HEK293 (cell line): ENCODE results near the gene KRT15.

ENCODE experiments used
- CTCF ChIA-PET: fragments of 350-600 bp; formaldehyde crosslinking; extraction: SDS; loops from one replicate; lab custom pipeline; 2021; ENCODE audit warnings: antibody characterized with exemption; lab: Yijun Ruan, JAX
- POLR2A ChIA-PET: fragments of 300-600 bp; formaldehyde crosslinking; extraction: SDS; loops from one replicate; lab custom pipeline; 2020; ENCODE audit warnings: antibody characterized with exemption, inconsistent platforms; lab: Yijun Ruan, JAX
- H3K27ac ChIP-seq: fragments of 200-500 bp; sonication (Bioruptor generic); 2 replicates; pipeline ENCODE4 v1.5.1; 2014; ENCODE audit warnings: low read depth, low read length, control low read depth, inconsistent platforms; ENCODE audit errors: extremely low read depth
- H3K36me3 ChIP-seq, 2 experiments: fragments of 200-500 bp in 1 of 2; sonication (Bioruptor generic) in 1 of 2; 1 replicate in 1 of 2; 2 replicates in 1 of 2; pipeline ENCODE4 v1.5.1; 2014 to 2017; ENCODE audit warnings: inconsistent platforms in 2 of 2, low read length in 2 of 2; ENCODE audit not compliant: control insufficient read depth in 2 of 2, insufficient read depth in 1 of 2
- H3K4me1 ChIP-seq: fragments of 200-500 bp; sonication (Bioruptor generic); 2 replicates; pipeline ENCODE4 v1.5.1; 2014; ENCODE audit warnings: mild to moderate bottlenecking, low read length, inconsistent platforms; ENCODE audit not compliant: control insufficient read depth, insufficient read depth
- H3K4me3 ChIP-seq: 2 replicates; pipeline ENCODE4 v1.5.1; 2011; ENCODE audit warnings: low read depth, mild to moderate bottlenecking, control low read depth, low read length, moderate library complexity
- H3K9me3 ChIP-seq: fragments of 200-500 bp; sonication (Bioruptor generic); 2 replicates; pipeline ENCODE4 v1.5.1; 2014; ENCODE audit warnings: low read depth, low read length, inconsistent platforms; ENCODE audit not compliant: control insufficient read depth, insufficient read depth
- BCL11B ChIP-seq: fragments of 450-650 bp; formaldehyde crosslinking; IDR thresholded peaks from 2 replicates; pipeline ENCODE4 v1.5.1; 2016; ENCODE audit warnings: low read depth, missing biosample characterization, missing genetic modification characterization
- EGR2 ChIP-seq: fragments of 450-650 bp; formaldehyde crosslinking; IDR thresholded peaks from 2 replicates; pipeline ENCODE4 v1.5.1; 2016; ENCODE audit warnings: low read depth, missing biosample characterization, missing genetic modification characterization
- GFI1B ChIP-seq: fragments of 450-650 bp; formaldehyde crosslinking; IDR thresholded peaks from 2 replicates; pipeline ENCODE4 v1.5.1; 2016; ENCODE audit warnings: missing biosample characterization, missing genetic modification characterization
- GLIS2 ChIP-seq: fragments of 450-650 bp; formaldehyde crosslinking; IDR thresholded peaks from 2 replicates; pipeline ENCODE4 v1.5.1; 2016; ENCODE audit warnings: missing biosample characterization, missing genetic modification characterization
- KLF17 ChIP-seq: fragments of 450-650 bp; formaldehyde crosslinking; IDR thresholded peaks from 2 replicates; pipeline ENCODE4 v1.5.1; 2016; ENCODE audit warnings: missing biosample characterization, missing genetic modification characterization
- OSR2 ChIP-seq: fragments of 450-650 bp; formaldehyde crosslinking; IDR thresholded peaks from 2 replicates; pipeline ENCODE4 v1.5.1; 2016; ENCODE audit warnings: missing biosample characterization, missing genetic modification characterization
- PATZ1 ChIP-seq: fragments of 450-650 bp; formaldehyde crosslinking; IDR thresholded peaks from 2 replicates; pipeline ENCODE4 v1.5.1; 2016; ENCODE audit warnings: missing biosample characterization, missing genetic modification characterization
- SP7 ChIP-seq: fragments of 450-650 bp; formaldehyde crosslinking; IDR thresholded peaks from 2 replicates; pipeline ENCODE4 v1.5.1; 2016; ENCODE audit warnings: missing biosample characterization, missing genetic modification characterization
- TRIM28 ChIP-seq: IDR thresholded peaks from 2 replicates; pipeline ENCODE4 v1.6.1; 2011; ENCODE audit warnings: low read length, control low read depth, borderline replicate concordance
- ZBTB1 ChIP-seq: fragments of 450-650 bp; formaldehyde crosslinking; IDR thresholded peaks from 2 replicates; pipeline ENCODE4 v1.5.1; 2016; ENCODE audit warnings: missing biosample characterization, missing genetic modification characterization
- ZBTB10 ChIP-seq: fragments of 450-650 bp; formaldehyde crosslinking; IDR thresholded peaks from 2 replicates; pipeline ENCODE4 v1.5.1; 2016; ENCODE audit warnings: missing biosample characterization, missing genetic modification characterization
- ZBTB20 ChIP-seq: fragments of 450-650 bp; formaldehyde crosslinking; IDR thresholded peaks from 2 replicates; pipeline ENCODE4 v1.5.1; 2016; ENCODE audit warnings: missing biosample characterization, missing genetic modification characterization
- ZFHX2 ChIP-seq: fragments of 450-650 bp; formaldehyde crosslinking; conservative IDR thresholded peaks from 2 replicates; pipeline ENCODE4 v1.5.1; 2016; ENCODE audit warnings: missing biosample characterization, missing genetic modification characterization
- ZFP3 ChIP-seq: fragments of 450-650 bp; formaldehyde crosslinking; IDR thresholded peaks from 2 replicates; pipeline ENCODE4 v1.5.1; 2016; ENCODE audit warnings: low read depth, missing biosample characterization, missing genetic modification characterization
- ZFP69B ChIP-seq: fragments of 450-650 bp; formaldehyde crosslinking; IDR thresholded peaks from 2 replicates; pipeline ENCODE4 v1.5.1; 2016; ENCODE audit warnings: missing biosample characterization, missing genetic modification characterization
- ZIC2 ChIP-seq: fragments of 450-650 bp; formaldehyde crosslinking; IDR thresholded peaks from 2 replicates; pipeline ENCODE4 v1.5.1; 2016; ENCODE audit warnings: missing biosample characterization, missing genetic modification characterization
- ZNF114 ChIP-seq: fragments of 450-650 bp; formaldehyde crosslinking; IDR thresholded peaks from 2 replicates; pipeline ENCODE4 v1.5.0; 2017; ENCODE audit warnings: missing biosample characterization, missing genetic modification characterization
- ZNF155 ChIP-seq: fragments of 450-650 bp; formaldehyde crosslinking; IDR thresholded peaks from 2 replicates; pipeline ENCODE4 v1.5.1; 2016; ENCODE audit warnings: missing biosample characterization, missing genetic modification characterization
- ZNF248 ChIP-seq: fragments of 450-650 bp; formaldehyde crosslinking; IDR thresholded peaks from 2 replicates; pipeline ENCODE4 v1.5.1; 2017; ENCODE audit warnings: missing biosample characterization, missing genetic modification characterization
- ZNF311 ChIP-seq: fragments of 450-650 bp; formaldehyde crosslinking; IDR thresholded peaks from 2 replicates; pipeline ENCODE4 v1.5.1; 2017; ENCODE audit warnings: missing biosample characterization, missing genetic modification characterization, borderline replicate concordance
- ZNF350 ChIP-seq: fragments of 450-650 bp; formaldehyde crosslinking; IDR thresholded peaks from 2 replicates; pipeline ENCODE4 v1.5.0; 2017; ENCODE audit warnings: missing biosample characterization, mild to moderate bottlenecking, missing genetic modification characterization
- ZNF473 ChIP-seq: fragments of 450-650 bp; formaldehyde crosslinking; IDR thresholded peaks from 2 replicates; pipeline ENCODE4 v1.5.1; 2017; ENCODE audit warnings: missing biosample characterization, missing genetic modification characterization
- ZNF580 ChIP-seq: fragments of 450-650 bp; formaldehyde crosslinking; IDR thresholded peaks from 2 replicates; pipeline ENCODE4 v1.5.1; 2016; ENCODE audit warnings: missing biosample characterization, missing genetic modification characterization
- ZNF600 ChIP-seq: fragments of 450-650 bp; formaldehyde crosslinking; IDR thresholded peaks from 2 replicates; pipeline ENCODE4 v1.5.1; 2016; ENCODE audit warnings: missing biosample characterization, missing genetic modification characterization
- ZNF629 ChIP-seq: fragments of 450-650 bp; formaldehyde crosslinking; IDR thresholded peaks from 2 replicates; pipeline ENCODE4 v1.5.1; 2017; ENCODE audit warnings: missing biosample characterization, missing genetic modification characterization
- ZNF677 ChIP-seq: fragments of 450-650 bp; IDR thresholded peaks from 2 replicates; pipeline ENCODE4 v1.5.0; 2018; ENCODE audit warnings: missing biosample characterization, mild to moderate bottlenecking, missing genetic modification characterization, moderate library complexity
- ZNF747 ChIP-seq: fragments of 450-650 bp; formaldehyde crosslinking; IDR thresholded peaks from 2 replicates; pipeline ENCODE4 v1.5.1; 2016; ENCODE audit warnings: missing biosample characterization, missing genetic modification characterization
- ZNF837 ChIP-seq: fragments of 450-650 bp; formaldehyde crosslinking; IDR thresholded peaks from 2 replicates; pipeline ENCODE4 v1.5.1; 2016; ENCODE audit warnings: missing biosample characterization, missing genetic modification characterization

Gene KRT15

GRCh38 chr17:41548844-41549595, 30.3 kb upstream of the KRT15 start (continued):
- TF ChIP-seq ZNF837 (tag by site-specific recombination) (no peak), EGR2 (tag by site-specific recombination) (0 out of 2 replicates have a peak, but pooled peaks have one; percentile 21), TRIM28 (peak; percentile 55; the same call in 1 of the 2 replicates), ZFP69B (tag by site-specific recombination) (0 out of 2 replicates have a peak, but pooled peaks have one; percentile 9), ZIC2 (tag by site-specific recombination) (peak; percentile 61), ZNF248 (tag by site-specific recombination) (no peak)

- TF ChIP-seq BCL11B (tag by site-specific recombination), result no peak
- no peak for TF ChIP-seq ZIC2 (tag by site-specific recombination)
- TF ChIP-seq ZBTB10 (tag by site-specific recombination), result peak; percentile 39; the same call in 1 of the 2 replicates
- no peak for TF ChIP-seq ZNF350
- TF ChIP-seq ZNF580 (tag by site-specific recombination), result 0 out of 2 replicates have a peak, but pooled peaks have one; percentile 45
- no peak for TF ChIP-seq GFI1B (tag by site-specific recombination)
- TF ChIP-seq ZBTB20 (tag by site-specific recombination), result peak; percentile 29; the same call in 1 of the 2 replicates
- peak; percentile 91 for TF ChIP-seq ZNF600 (tag by site-specific recombination)
- no peak for TF ChIP-seq ZNF473
- TF ChIP-seq ZNF155 (tag by site-specific recombination), result no peak
- TF ChIP-seq ZBTB1 (tag by site-specific recombination), result no peak
- peak; percentile 31; the same call in 1 of the 2 replicates for TF ChIP-seq ZNF629 (tag by site-specific recombination)
- 0 out of 2 replicates have a peak, but pooled peaks have one; percentile 52 for TF ChIP-seq PATZ1 (tag by site-specific recombination)
- no peak for TF ChIP-seq OSR2 (tag by site-specific recombination)
- peak; percentile 20; the same call in 1 of the 2 replicates for TF ChIP-seq GLIS2 (tag by site-specific recombination)
- TF ChIP-seq ZNF311 (tag by site-specific recombination), result no peak
- TF ChIP-seq ZNF747 (tag by site-specific recombination), result no peak
- TF ChIP-seq ZNF677 (tag by site-specific recombination), result no peak
- TF ChIP-seq KLF17 (tag by site-specific recombination), result peak; percentile 90
- no peak for TF ChIP-seq ZNF114 (tag by site-specific recombination)
- no peak for TF ChIP-seq ZFP3 (tag by site-specific recombination)
- peak; percentile 97 for TF ChIP-seq EGR2 (tag by site-specific recombination)
- peak; percentile 32; the same call in 1 of the 2 replicates for TF ChIP-seq SP7 (tag by site-specific recombination)
- TF ChIP-seq ZFHX2, result peak; percentile 98
- ChIA-PET CTCF (interaction anchor here (0.5 to 16.6 kb wide), 98 partner anchors 11 to 931 kb away, joined by 3 to 546 read pairs (median 6); partner anchors contain the start of genes KRT13, KRT15, KRT17 and KRT19), POLR2A (interaction anchor here (0.6 to 1.8 kb wide), 8 partner anchors 20 to 140 kb away, joined by 3 to 10 read pairs (median 5); partner anchors contain the start of genes EIF1 and KRT19)
- Histone ChIP-seq H3K4me1 (no peaks in the 10 kb centered on the region), H3K4me3 (no peak overlapping the region), H3K36me3 (no peaks in the 10 kb centered on the region), H3K27ac (peak overlapping the region; percentile 1; the same call in 1 of the 2 replicates), H3K9me3 (no peaks in the 10 kb centered on the region)
Measured at GRCh38 chr17:41547921-41548843, 29.5 kb upstream of the KRT15 start.
